Lung (tissue), 12 donors: ENCODE data around the gene CYB5R2. TPM values are rescaled to one million over a fixed set of nuclear protein-coding genes. Genes with fewer than 3 reads are reported as not detected.

Source experiments
- ATAC-seq: fragments of 200-7000 bp; cut with Tn5 transposase; one replicate; pipeline ENCODE4 v1.9.1; 2020; ENCODE audit warnings: moderate number of reproducible peaks; ENCODE audit not compliant: insufficient read depth, low FRiP score
- DNase-seq, 3 donors: peaks; one replicate each; pipeline ENCODE4 v3.0.0-alpha.2; 2013 to 2017
- H3K27ac ChIP-seq, 2 donors: one replicate each; pipeline ENCODE4 v1.5.1; 2013; ENCODE audit warnings: mild to moderate bottlenecking in 2 of 2, moderate library complexity in 2 of 2, control low read depth in 1 of 2, inconsistent platforms in 1 of 2, low read depth in 1 of 2, low read length in 1 of 2
- H3K27me3 ChIP-seq, 3 donors: one replicate each; pipeline ENCODE4 v1.5.1; 2013; ENCODE audit warnings: low read length in 2 of 3; ENCODE audit not compliant: control insufficient read depth in 3 of 3, insufficient read depth in 3 of 3
- H3K36me3 ChIP-seq, 4 donors: one replicate each; pipeline ENCODE4 v1.5.1; 2013; ENCODE audit warnings: low read length in 4 of 4, mild to moderate bottlenecking in 1 of 4, moderate library complexity in 1 of 4; ENCODE audit not compliant: control insufficient read depth in 4 of 4, insufficient read depth in 4 of 4
- H3K4me1 ChIP-seq, 5 donors: one replicate each; pipeline ENCODE4 v1.5.1; 2013; ENCODE audit warnings: low read length in 5 of 5, mild to moderate bottlenecking in 2 of 5, moderate library complexity in 1 of 5; ENCODE audit not compliant: control insufficient read depth in 5 of 5, insufficient read depth in 5 of 5
- H3K4me3 ChIP-seq: one replicate; pipeline ENCODE4 v1.5.1; 2013; ENCODE audit warnings: mild to moderate bottlenecking, control low read depth, moderate library complexity
- H3K9ac ChIP-seq, 2 donors: one replicate each; pipeline ENCODE4 v1.5.1; 2013; ENCODE audit warnings: low read length in 2 of 2, control low read depth in 1 of 2; ENCODE audit not compliant: insufficient read depth in 1 of 2
- H3K9me3 ChIP-seq, 4 donors: one replicate each; pipeline ENCODE4 v1.5.1; 2013; ENCODE audit warnings: low read length in 3 of 4, mild to moderate bottlenecking in 1 of 4, moderate library complexity in 1 of 4; ENCODE audit not compliant: control insufficient read depth in 4 of 4, insufficient read depth in 3 of 4
- WGBS, 2 donors: extraction: QIAGEN DNeasy Blood & Tissue Kit; methylation state at CpG; one replicate each; pipeline ENCODE4 v1.1.7; 2013; 5-methylcytosine and 5-hydroxymethylcytosine counted together
- polyA plus RNA-seq, 2 donors: library from polyadenylated mRNA; stranded (reverse); fragments of 200-250 nt; gene quantifications; one replicate each; pipeline ENCODE4 v1.2.1, GENCODE V29; 2013
- total RNA-seq, 2 donors: library from RNA; depleted of rRNA in 1 of 2; stranded (reverse); fragments of >200 nt in 1 of 2; gene quantifications; one replicate each; pipeline ENCODE4 v1.2.1, GENCODE V29; 2014 to 2021
- TF ChIP-seq, protein P1 (sequence below): IDR thresholded peaks from 2 replicates; pipeline ENCODE4 v1.5.1; 2012; ENCODE audit warnings: mild to moderate bottlenecking; ENCODE audit errors: control extremely low read depth, extremely low read depth
- donor health status: control.
- donor health status: control.
- donor health status: Bipolar disorder and iron deficiency.
- donor health status: healthy.
- donor health status: DM: yes; HTN: yes; CAD: no.

CYB5R2 gene
- total and polyA plus RNA-seq, 4 donors = 7.1 to 15.5 (median 13.7) TPM

DNA sequence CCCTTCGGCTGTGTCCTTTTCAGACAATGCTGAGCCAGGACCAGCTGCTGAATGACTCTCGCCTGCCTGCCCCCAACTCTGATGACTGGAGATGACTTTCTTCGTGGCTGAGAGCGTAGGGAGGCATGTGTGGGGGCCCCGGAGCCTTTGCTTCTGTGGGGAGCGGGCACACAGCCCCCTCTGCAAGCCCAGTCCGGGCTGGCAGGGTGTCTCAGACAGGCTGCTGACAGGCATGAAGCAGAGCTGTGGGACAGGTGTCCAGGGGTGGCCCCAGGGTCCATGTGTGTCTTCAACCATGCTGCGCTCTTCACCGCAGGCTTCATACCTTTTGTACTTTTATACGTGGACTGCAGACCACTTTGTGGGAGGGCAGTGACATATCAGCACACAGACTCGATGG lies 16.6 kb downstream of the CYB5R2 start:
- Histone ChIP-seq H3K36me3 (peaks cover 3 to 27% (median 20%) of the 10 kb centered on the region in 4 donors), H3K27me3 (no peaks in the 10 kb centered on the region), H3K4me3 (no peak overlapping the region), H3K4me1 (peaks cover 0 to 4% (median 0%) of the 10 kb centered on the region in 5 donors), H3K9me3 (no peaks in the 10 kb centered on the region), H3K9ac (no peak overlapping the region), H3K27ac (no peak overlapping the region)
- DNase-seq (no peak), ATAC-seq (no peak)
- TF ChIP-seq, protein P1, sequence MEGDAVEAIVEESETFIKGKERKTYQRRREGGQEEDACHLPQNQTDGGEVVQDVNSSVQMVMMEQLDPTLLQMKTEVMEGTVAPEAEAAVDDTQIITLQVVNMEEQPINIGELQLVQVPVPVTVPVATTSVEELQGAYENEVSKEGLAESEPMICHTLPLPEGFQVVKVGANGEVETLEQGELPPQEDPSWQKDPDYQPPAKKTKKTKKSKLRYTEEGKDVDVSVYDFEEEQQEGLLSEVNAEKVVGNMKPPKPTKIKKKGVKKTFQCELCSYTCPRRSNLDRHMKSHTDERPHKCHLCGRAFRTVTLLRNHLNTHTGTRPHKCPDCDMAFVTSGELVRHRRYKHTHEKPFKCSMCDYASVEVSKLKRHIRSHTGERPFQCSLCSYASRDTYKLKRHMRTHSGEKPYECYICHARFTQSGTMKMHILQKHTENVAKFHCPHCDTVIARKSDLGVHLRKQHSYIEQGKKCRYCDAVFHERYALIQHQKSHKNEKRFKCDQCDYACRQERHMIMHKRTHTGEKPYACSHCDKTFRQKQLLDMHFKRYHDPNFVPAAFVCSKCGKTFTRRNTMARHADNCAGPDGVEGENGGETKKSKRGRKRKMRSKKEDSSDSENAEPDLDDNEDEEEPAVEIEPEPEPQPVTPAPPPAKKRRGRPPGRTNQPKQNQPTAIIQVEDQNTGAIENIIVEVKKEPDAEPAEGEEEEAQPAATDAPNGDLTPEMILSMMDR = no peak
- WGBS, 2 donors = 89 to 94% methylated on average over 11 of the region's 11 CpGs

DNA sequence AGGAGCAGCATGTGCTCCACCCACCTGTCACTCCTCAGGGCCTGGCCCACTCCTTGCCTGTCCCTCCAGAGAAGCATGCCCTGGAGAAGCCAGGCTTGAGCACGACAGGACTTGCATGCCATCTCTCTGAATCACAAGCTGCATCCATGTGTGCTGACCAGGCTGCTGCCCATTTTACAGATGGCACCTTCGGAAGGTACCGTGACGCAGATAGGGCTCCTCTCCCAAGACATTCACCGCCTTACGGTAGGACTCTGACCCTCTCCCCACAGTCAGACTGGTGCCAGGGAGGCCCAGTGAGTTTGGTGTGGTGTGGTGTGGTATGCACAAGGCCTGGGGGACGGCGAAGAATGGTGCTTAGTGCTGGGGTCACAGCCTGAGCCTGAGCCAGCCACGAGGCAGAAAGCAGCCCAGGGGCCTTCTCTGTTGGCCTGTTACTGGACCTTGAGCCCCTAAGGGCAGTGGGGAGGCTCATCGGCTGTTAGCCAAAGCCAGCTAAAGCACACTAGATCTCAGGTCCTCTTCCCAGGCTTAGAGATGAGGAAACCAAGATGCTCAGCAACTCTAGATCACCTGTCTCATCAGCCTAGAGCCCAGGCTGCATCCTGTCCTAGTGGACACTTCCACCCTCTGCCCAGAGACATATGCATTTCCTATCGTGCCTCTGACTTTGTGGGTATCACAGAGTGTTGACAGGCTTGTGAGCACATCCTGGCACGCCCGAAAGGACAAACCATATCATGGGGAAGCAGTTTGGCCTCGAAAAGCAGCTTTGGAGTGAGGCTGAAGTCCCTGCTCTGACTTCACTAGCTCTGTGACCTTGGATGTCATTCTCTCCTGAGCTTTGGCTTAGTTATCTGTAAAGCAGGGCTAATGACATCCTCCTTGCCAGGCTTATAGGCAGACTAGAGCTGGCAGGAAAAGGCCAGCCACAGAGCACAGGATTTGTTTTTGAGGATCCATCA lies 17.8 kb downstream of the CYB5R2 start:
- 82 to 91% methylated on average over 14 of the region's 14 CpGs for WGBS, 2 donors
- peaks cover 0 to 4% (median 0%) of the 10 kb centered on the region in 5 donors for H3K4me1 ChIP-seq
- DNase-seq (no peak), ATAC-seq (no peak)
- no peak overlapping the region for H3K9ac ChIP-seq
- no peaks in the 10 kb centered on the region for H3K9me3 ChIP-seq
- no peak overlapping the region for H3K27ac ChIP-seq
- H3K36me3 ChIP-seq = peaks cover 6 to 37% (median 26%) of the 10 kb centered on the region in 4 donors
- no peaks in the 10 kb centered on the region for H3K27me3 ChIP-seq
- TF ChIP-seq, protein P1 = no peak
- no peak overlapping the region for H3K4me3 ChIP-seq

DNA sequence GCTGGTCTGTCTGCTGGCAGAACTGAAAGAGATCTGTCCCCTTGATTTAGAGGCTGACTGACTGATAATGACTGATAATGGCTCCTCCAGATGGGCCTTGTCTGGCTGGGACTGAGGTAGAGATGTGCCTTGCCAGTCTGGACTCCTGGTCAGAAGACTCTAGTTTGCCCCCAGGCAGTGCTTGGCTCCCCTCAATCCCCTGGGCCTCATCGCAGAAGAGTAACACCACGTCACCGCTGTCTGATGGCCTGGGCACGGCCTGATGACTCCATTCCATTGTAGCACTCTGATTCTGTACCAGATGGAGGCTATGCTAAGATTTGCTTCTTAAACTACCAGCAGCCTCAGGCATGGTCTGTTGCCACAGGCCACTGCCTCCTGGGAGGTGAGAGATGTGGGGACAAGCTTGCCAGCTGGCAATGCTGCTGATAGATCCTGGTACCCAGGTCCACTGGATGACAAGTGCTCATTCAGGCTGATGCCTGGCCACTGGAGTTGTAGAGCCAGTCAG lies 19.1 kb downstream of the CYB5R2 start:
- DNase-seq (no peak), ATAC-seq (no peak)
- Histone ChIP-seq H3K9ac (no peak overlapping the region), H3K4me3 (no peak overlapping the region), H3K27me3 (no peaks in the 10 kb centered on the region), H3K4me1 (peaks cover 0 to 4% (median 0%) of the 10 kb centered on the region in 5 donors), H3K27ac (no peak overlapping the region), H3K9me3 (no peaks in the 10 kb centered on the region), H3K36me3 (peaks cover 18 to 41% (median 33%) of the 10 kb centered on the region in 4 donors)
- 92 to 99% methylated on average over 4 of the region's 4 CpGs for WGBS, 2 donors
- TF ChIP-seq, protein P1 = no peak
